HCT116 (cell line): ENCODE results near the gene MOSPD3. TPM values are rescaled to one million over a fixed set of nuclear protein-coding genes. Genes with fewer than 3 reads are reported as not detected.

Source experiments
- ATAC-seq: fragments of 200-7000 bp; cut with Tn5 transposase; 2 replicates; pipeline ENCODE4 v1.9.1; 2020; ENCODE audit warnings: mild to moderate bottlenecking, moderate library complexity
- BruUV-seq: library from RNA; stranded (reverse); fragments of 400-500 nt; replicated peaks from 2 replicates; lab custom pipeline; 2021; lab: Mats Ljungman, UMichigan
- CTCF ChIA-PET: fragments of 300-600 bp; sonication (Branson Sonifier 250); formaldehyde crosslinking; loops from one replicate; lab custom pipeline; 2021; ENCODE audit warnings: antibody characterized with exemption; lab: Charles Lee
- POLR2A ChIA-PET: fragments of 300-600, 350-600 bp; sonication (Branson Sonifier 250); formaldehyde crosslinking; loops from one replicate; lab custom pipeline; 2021; ENCODE audit warnings: antibody characterized with exemption; lab: Charles Lee
- RAD21 ChIA-PET, 2 experiments: fragments of 300-600 bp; sonication (Branson Sonifier 250); formaldehyde crosslinking; loops; one replicate each; lab custom pipeline; 2023; ENCODE audit warnings: low total read pairs in 2 of 2; ENCODE audit not compliant: uncharacterized antibody in 2 of 2, unreplicated experiment in 2 of 2, low non-redundant PET in 1 of 2; lab: Charles Lee
- DNase-seq: peaks from one replicate; pipeline ENCODE4 v3.0.0-alpha.2; 2010; ENCODE audit warnings: low read depth, low spot score
- H2AFZ ChIP-seq: fragments of 200-600 bp; shearing (Covaris generic), sonication (generic); 2 replicates; pipeline ENCODE4 v1.6.1; 2017; ENCODE audit warnings: low read depth, mixed run types, mixed read lengths, antibody characterized with exemption, low read length; ENCODE audit not compliant: poor library complexity, severe bottlenecking
- H3K27ac ChIP-seq: 2 replicates; pipeline ENCODE4 v1.5.1; 2012; ENCODE audit warnings: low read depth, low read length
- H3K27me3 ChIP-seq: fragments of 200-600 bp; sonication (generic); 2 replicates; pipeline ENCODE4 v1.6.1; 2016; ENCODE audit warnings: mixed run types, low read length, mixed read lengths; ENCODE audit not compliant: insufficient read depth
- H3K36me3 ChIP-seq, 2 experiments: fragments of 200-500 bp in 1 of 2; fragments of 200-600 bp in 1 of 2; sonication (Bioruptor generic) in 1 of 2; sonication (generic) in 1 of 2; 2 replicates each; pipeline versions ENCODE4 v1.5.1 to v1.6.1; 2014 to 2016; ENCODE audit warnings: low read length in 2 of 2, inconsistent platforms in 1 of 2, mixed read lengths in 1 of 2, mixed run types in 1 of 2; ENCODE audit not compliant: insufficient read depth in 2 of 2, control insufficient read depth in 1 of 2
- H3K4me1 ChIP-seq, 2 experiments: fragments of 200-600 bp in 1 of 2; sonication (generic) in 1 of 2; 2 replicates each; pipeline versions ENCODE4 v1.5.1 to v1.6.1; 2012 to 2017; ENCODE audit warnings: low read length in 2 of 2, inconsistent platforms in 1 of 2, mild to moderate bottlenecking in 1 of 2, mixed read lengths in 1 of 2, mixed run types in 1 of 2, moderate library complexity in 1 of 2; ENCODE audit not compliant: insufficient read depth in 2 of 2, control insufficient read depth in 1 of 2
- H3K4me2 ChIP-seq: fragments of 200-600 bp; sonication (generic); 2 replicates; pipeline ENCODE4 v1.6.1; 2017; ENCODE audit warnings: mixed run types, low read length, mixed read lengths
- H3K4me3 ChIP-seq, 2 experiments: fragments of 200-600 bp in 1 of 2; sonication (generic) in 1 of 2; replicated peaks in 1 of 2; 2 replicates each; pipeline ENCODE4 v1.5.1; 2011 to 2016; ENCODE audit warnings: low read length in 2 of 2, control low read depth in 1 of 2, low read depth in 1 of 2, mild to moderate bottlenecking in 1 of 2, mixed read lengths in 1 of 2, mixed run types in 1 of 2
- H3K79me2 ChIP-seq: fragments of 200-600 bp; sonication (generic); 2 replicates; pipeline ENCODE4 v1.6.1; 2017; ENCODE audit warnings: mild to moderate bottlenecking, mixed run types, low read length, moderate library complexity, mixed read lengths; ENCODE audit not compliant: insufficient read depth
- H3K9ac ChIP-seq: fragments of 200-600 bp; sonication (generic); 2 replicates; pipeline ENCODE4 v1.6.1; 2016; ENCODE audit warnings: low read length, mixed read lengths
- H3K9me2 ChIP-seq: fragments of 200-600 bp; sonication (generic), shearing (Covaris generic); 2 replicates; pipeline ENCODE4 v1.6.1; 2017; ENCODE audit warnings: mixed run types, mild to moderate bottlenecking, moderate library complexity; ENCODE audit not compliant: insufficient read depth
- H3K9me3 ChIP-seq, 2 experiments: fragments of 200-500 bp in 1 of 2; fragments of 200-600 bp in 1 of 2; sonication (Bioruptor generic) in 1 of 2; sonication (generic) in 1 of 2; 2 replicates each; pipeline ENCODE4 v1.6.1; 2014 to 2017; ENCODE audit warnings: low read length in 2 of 2, mixed read lengths in 2 of 2, inconsistent platforms in 1 of 2, low read depth in 1 of 2, mild to moderate bottlenecking in 1 of 2, mixed run types in 1 of 2, moderate library complexity in 1 of 2; ENCODE audit not compliant: control insufficient read depth in 1 of 2, insufficient read depth in 1 of 2
- H4K20me1 ChIP-seq: fragments of 200-600 bp; sonication (generic), shearing (Covaris generic); 2 replicates; pipeline ENCODE4 v1.6.1; 2017; ENCODE audit warnings: mixed run types, mild to moderate bottlenecking, moderate library complexity; ENCODE audit not compliant: insufficient read depth
- ATF3 ChIP-seq: IDR thresholded peaks from 2 replicates; pipeline ENCODE4 v1.6.1; 2012
- EGR1 ChIP-seq: IDR thresholded peaks from 2 replicates; pipeline ENCODE4 v1.6.1; 2012; ENCODE audit warnings: low read depth
- EZH2 ChIP-seq: fragments of 200-600 bp; sonication (generic); IDR thresholded peaks from 2 replicates; pipeline ENCODE4 v1.6.1; 2017; ENCODE audit warnings: antibody characterized with exemption, mixed run types
- EZH2phosphoT487 ChIP-seq: fragments of 200-600 bp; IDR thresholded peaks from 2 replicates; pipeline ENCODE4 v1.6.1; 2018; ENCODE audit warnings: antibody characterized with exemption, borderline replicate concordance
- JUND ChIP-seq: IDR thresholded peaks from 2 replicates; pipeline ENCODE4 v1.6.1; 2012
- SRF ChIP-seq: IDR thresholded peaks from 2 replicates; pipeline ENCODE4 v1.6.1; 2012; ENCODE audit warnings: low read depth
- TCF7L2 ChIP-seq: IDR thresholded peaks from 2 replicates; pipeline ENCODE4 v1.7.0; 2011; ENCODE audit warnings: borderline replicate concordance, inconsistent platforms; ENCODE audit not compliant: insufficient read depth, insufficient read length; ENCODE audit errors: extremely low read depth
- YY1 ChIP-seq: IDR thresholded peaks from 2 replicates; pipeline ENCODE4 v1.6.1; 2011; ENCODE audit warnings: low read length, low read depth, moderate library complexity, mild to moderate bottlenecking; ENCODE audit not compliant: insufficient replicate concordance; ENCODE audit errors: extremely low read depth
- ZFX ChIP-seq: fragments of 450-650 bp; IDR thresholded peaks from 2 replicates; pipeline ENCODE4 v1.6.1; 2017
- ZNF274 ChIP-seq: fragments of 200-500 bp; sonication (Bioruptor generic); IDR thresholded peaks from 2 replicates; pipeline ENCODE4 v1.6.1; 2014; ENCODE audit warnings: mild to moderate bottlenecking, low read depth, low read length, inconsistent platforms
- intact Hi-C: fragments of 100-400 bp; cut with micrococcal nuclease; formaldehyde crosslinking; loops from 2 replicates; pipeline ENCODE4 v1.10.0; 2022
- total RNA-seq: library from RNA; stranded (reverse); gene quantifications from one replicate; pipeline ENCODE4 v1.2.1, GENCODE V29; 2021; ENCODE audit not compliant: unreplicated experiment

The MOSPD3 gene
- total RNA-seq, 1 experiment from 2014 or later, result 32.8 TPM

DNA sequence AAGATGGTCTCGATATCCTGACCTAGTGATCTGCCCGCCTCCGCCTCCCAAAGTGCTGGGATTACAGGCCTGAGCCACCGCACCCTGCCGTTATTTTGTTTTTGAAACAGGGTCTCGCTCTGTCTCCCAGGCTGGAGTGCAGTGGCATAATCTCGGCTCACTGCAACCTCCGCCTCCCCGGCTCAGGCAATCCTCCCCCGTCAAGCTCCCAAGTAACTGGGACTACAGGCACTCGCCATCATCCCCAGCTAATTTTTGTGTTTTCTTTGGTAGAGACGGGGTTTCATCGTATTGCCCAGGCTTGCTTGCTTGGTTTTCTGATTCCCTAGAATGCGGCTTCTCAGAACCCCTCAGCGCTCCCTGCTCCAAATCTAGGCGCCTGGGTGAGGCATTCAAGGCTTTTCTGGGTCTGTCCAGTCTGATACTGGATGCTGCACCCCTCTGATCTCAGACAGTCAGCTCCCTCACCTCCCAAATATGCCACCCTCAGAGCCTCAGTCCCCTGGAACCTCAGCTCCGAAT is 27.7 kb downstream of the MOSPD3 start:
- Histone ChIP-seq H3K9ac (no peak overlapping the region), H4K20me1 (no peaks in the 10 kb centered on the region), H3K36me3 (no peaks in the 10 kb centered on the region), H3K27ac (no peak overlapping the region), H3K4me2 (no peak overlapping the region), H3K4me1 (peaks cover 4 to 13% of the 10 kb centered on the region in 2 experiments), H3K27me3 (no peaks in the 10 kb centered on the region), H3K4me3 (no peak overlapping the region), H2AFZ (no peak overlapping the region), H3K9me2 (no peaks in the 10 kb centered on the region), H3K9me3 (no peaks in the 10 kb centered on the region), H3K79me2 (no peaks in the 10 kb centered on the region)
- BruUV-seq, result no TSS peak
- ChIA-PET CTCF (no interaction called here), POLR2A (no interaction called here), RAD21 (no interaction called here)
- TF ChIP-seq TCF7L2 (no peak), EZH2phosphoT487 (no peak), EZH2 (no peak), YY1 (no peak), ZFX (no peak), JUND (no peak), ATF3 (no peak), SRF (no peak), EGR1 (no peak), ZNF274 (no peak)
- intact Hi-C loops, result no loop called here
- DNase-seq (no peak), ATAC-seq (no peak)
